Hematopoietic multipotent progenitor cell treated with erythropoietin and hydrocortisone succinate and interleukin-3 and kit ligand, for 6 days (in vitro differentiated cells): Measurements from ENCODE around the gene TMF1.

Experiments
- DNase-seq: peaks from one replicate; pipeline ENCODE4 v3.0.0-alpha.2; 2015

Gene TMF1

GRCh38 chr3:68972358-68972979 is 79.7 kb downstream of the TMF1 start:
- DNase-seq, result peak; percentile 84
